Ascending aorta (tissue), 2 donors: ENCODE measurements around the gene ANKRD44. TPM values are rescaled to one million over a fixed set of nuclear protein-coding genes. Genes with fewer than 3 reads are reported as not detected.
"Not testable (repeated sequence)": the region's sequence is repeated elsewhere in the genome, so short reads cannot be mapped to it uniquely, and the experiment has no call there.

Experiments
- DNase-seq, 2 donors: peaks; one replicate each; pipeline ENCODE4 v3.0.0-alpha.2; 2019; ENCODE audit warnings: low spot score in 2 of 2
- H3K27ac ChIP-seq, 2 donors: fragments of 200-600 bp; sonication (generic); one replicate each; pipeline ENCODE4 v1.5.1; 2016 to 2017; ENCODE audit warnings: mild to moderate bottlenecking in 1 of 2
- H3K27me3 ChIP-seq: fragments of 200-600 bp; sonication (generic); one replicate; pipeline ENCODE4 v1.5.1; 2017
- H3K36me3 ChIP-seq, 2 donors: fragments of 200-600 bp; sonication (generic); one replicate each; pipeline ENCODE4 v1.5.1; 2016
- H3K4me1 ChIP-seq, 2 donors: fragments of 200-600 bp; sonication (generic); one replicate each; pipeline ENCODE4 v1.5.1; 2016 to 2017; ENCODE audit warnings: mild to moderate bottlenecking in 1 of 2
- H3K4me3 ChIP-seq, 2 donors: fragments of 200-600 bp; sonication (generic); one replicate each; pipeline ENCODE4 v1.5.1; 2016 to 2017; ENCODE audit warnings: mild to moderate bottlenecking in 1 of 2
- H3K9me3 ChIP-seq, 2 donors: fragments of 200-600 bp; sonication (generic); one replicate each; pipeline ENCODE4 v1.5.1; 2016
- intact Hi-C: fragments of 100-400 bp; cut with DNase I; formaldehyde crosslinking; loops from one replicate; pipeline ENCODE4 v1.15.1; 2023
- total RNA-seq: library from RNA; depleted of rRNA; stranded (reverse); fragments of >200 nt; gene quantifications from one replicate; pipeline ENCODE4 v1.1.0, GENCODE V29; 2016
- TF ChIP-seq, protein P1 (sequence below), 3 experiments: fragments of 200-600 bp in 2 of 3; fragments of 450-650 bp in 1 of 3; sonication (generic) in 2 of 3; IDR thresholded peaks; one replicate each; pipeline ENCODE4 v1.5.1; 2016 to 2019; ENCODE audit warnings: antibody characterized with exemption in 3 of 3, mild to moderate bottlenecking in 1 of 3, moderate library complexity in 1 of 3

Gene ANKRD44
- total RNA-seq, 1 donor from 2014 or later = 66.3 TPM

DNA sequence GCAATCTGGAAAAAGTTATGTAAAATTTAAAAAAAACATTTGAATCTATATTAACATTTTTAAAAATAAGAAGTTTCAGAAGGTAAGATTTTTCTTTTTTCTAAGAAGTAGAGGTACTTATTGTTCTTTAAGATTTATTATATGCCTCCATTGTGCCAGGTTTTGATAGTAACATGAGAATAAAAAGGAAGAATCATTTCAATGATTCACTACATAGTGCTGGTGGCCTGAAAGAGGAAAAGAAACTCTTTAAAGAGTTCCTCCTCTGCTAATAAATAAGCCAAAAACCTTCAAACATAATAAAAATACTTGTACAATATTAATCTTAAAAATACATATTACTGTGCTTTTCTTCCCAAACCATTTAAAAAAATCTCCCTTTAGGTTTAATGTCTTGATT, 69.0 kb downstream of the ANKRD44 start:
- no peaks in the 10 kb centered on the region for H3K36me3 ChIP-seq
- no peaks in the 10 kb centered on the region for H3K27me3 ChIP-seq
- TF ChIP-seq, protein P1, sequence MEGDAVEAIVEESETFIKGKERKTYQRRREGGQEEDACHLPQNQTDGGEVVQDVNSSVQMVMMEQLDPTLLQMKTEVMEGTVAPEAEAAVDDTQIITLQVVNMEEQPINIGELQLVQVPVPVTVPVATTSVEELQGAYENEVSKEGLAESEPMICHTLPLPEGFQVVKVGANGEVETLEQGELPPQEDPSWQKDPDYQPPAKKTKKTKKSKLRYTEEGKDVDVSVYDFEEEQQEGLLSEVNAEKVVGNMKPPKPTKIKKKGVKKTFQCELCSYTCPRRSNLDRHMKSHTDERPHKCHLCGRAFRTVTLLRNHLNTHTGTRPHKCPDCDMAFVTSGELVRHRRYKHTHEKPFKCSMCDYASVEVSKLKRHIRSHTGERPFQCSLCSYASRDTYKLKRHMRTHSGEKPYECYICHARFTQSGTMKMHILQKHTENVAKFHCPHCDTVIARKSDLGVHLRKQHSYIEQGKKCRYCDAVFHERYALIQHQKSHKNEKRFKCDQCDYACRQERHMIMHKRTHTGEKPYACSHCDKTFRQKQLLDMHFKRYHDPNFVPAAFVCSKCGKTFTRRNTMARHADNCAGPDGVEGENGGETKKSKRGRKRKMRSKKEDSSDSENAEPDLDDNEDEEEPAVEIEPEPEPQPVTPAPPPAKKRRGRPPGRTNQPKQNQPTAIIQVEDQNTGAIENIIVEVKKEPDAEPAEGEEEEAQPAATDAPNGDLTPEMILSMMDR (IDR thresholded peaks at IDR 0.05) = no peak
- no peak for DNase-seq
- peaks cover 0 to 11% of the 10 kb centered on the region in 2 donors for H3K4me1 ChIP-seq
- no peaks in the 10 kb centered on the region for H3K9me3 ChIP-seq
- no peak overlapping the region for H3K4me3 ChIP-seq
- H3K27ac ChIP-seq = no peak overlapping the region
- intact Hi-C loops = no loop called here

DNA sequence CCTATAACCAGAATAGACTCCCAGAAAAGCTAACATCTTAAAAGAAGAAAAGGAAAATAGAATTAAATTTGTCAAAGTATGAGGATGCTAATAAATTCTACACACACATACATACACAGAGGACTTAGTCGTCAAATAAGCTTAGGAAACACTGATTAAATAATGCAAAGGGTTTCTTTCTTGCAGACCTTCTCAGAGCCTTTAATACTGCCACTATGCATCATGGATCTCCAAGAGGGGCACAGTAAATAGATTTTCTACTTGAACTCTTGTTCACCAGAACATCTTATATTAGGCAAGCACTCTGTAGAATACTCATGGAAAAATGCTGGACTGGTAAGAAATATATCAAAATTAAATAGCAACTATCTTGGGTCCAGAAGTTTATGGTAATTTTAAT, 69.4 kb downstream of the ANKRD44 start:
- H3K27ac ChIP-seq = no peak overlapping the region
- peaks cover 0 to 11% of the 10 kb centered on the region in 2 donors for H3K4me1 ChIP-seq
- intact Hi-C loops = no loop called here
- no peaks in the 10 kb centered on the region for H3K9me3 ChIP-seq
- no peak for DNase-seq
- TF ChIP-seq, protein P1 (IDR thresholded peaks at IDR 0.05) = no peak
- H3K4me3 ChIP-seq = no peak overlapping the region
- no peaks in the 10 kb centered on the region for H3K27me3 ChIP-seq
- no peaks in the 10 kb centered on the region for H3K36me3 ChIP-seq

GRCh38 chr2:197240421-197241041, 70.0 kb downstream of the ANKRD44 start:
- Histone ChIP-seq H3K4me1 (peaks cover 0 to 11% of the 10 kb centered on the region in 2 donors), H3K27ac (no peak overlapping the region), H3K9me3 (no peaks in the 10 kb centered on the region), H3K4me3 (no peak overlapping the region), H3K27me3 (no peaks in the 10 kb centered on the region), H3K36me3 (no peaks in the 10 kb centered on the region)
- DNase-seq = no peak
- TF ChIP-seq, protein P1 (IDR thresholded peaks at IDR 0.05) = no peak
- intact Hi-C loops = no loop called here

DNA sequence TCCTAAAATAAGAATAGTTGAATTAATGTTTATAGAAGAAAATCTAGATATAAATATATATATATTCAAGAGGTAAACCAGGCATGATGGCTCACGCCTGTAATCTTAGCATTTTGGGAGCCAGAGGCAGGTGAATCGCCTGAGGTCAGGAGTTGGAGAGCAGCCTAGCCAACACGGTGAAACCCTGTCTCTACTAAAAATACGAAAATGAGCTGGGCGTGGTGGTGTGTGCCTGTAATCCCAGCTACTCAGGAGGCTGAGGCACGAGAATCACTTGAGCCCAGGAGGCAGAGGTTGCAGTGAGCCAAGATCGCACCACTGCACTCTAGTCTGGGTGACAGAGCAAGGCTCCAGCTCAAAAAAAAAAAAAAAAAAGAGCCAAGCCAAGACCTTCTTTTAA, 70.6 kb downstream of the ANKRD44 start:
- intact Hi-C loops, H3K4me3 ChIP-seq, H3K27ac ChIP-seq, H3K9me3 ChIP-seq, H3K36me3 ChIP-seq, DNase-seq, H3K27me3 ChIP-seq: not testable (repeated sequence)
- peaks cover 0 to 11% of the 10 kb centered on the region in 2 donors for H3K4me1 ChIP-seq

- intact Hi-C loops = no loop called here
- H3K4me1 ChIP-seq = peaks cover 0 to 11% of the 10 kb centered on the region in 2 donors
- no peak overlapping the region for H3K27ac ChIP-seq
- DNase-seq = no peak
- H3K27me3 ChIP-seq = no peaks in the 10 kb centered on the region
- H3K36me3 ChIP-seq = no peaks in the 10 kb centered on the region
- TF ChIP-seq, protein P1 (IDR thresholded peaks at IDR 0.05) = no peak
- H3K4me3 ChIP-seq = no peak overlapping the region
- H3K9me3 ChIP-seq = no peaks in the 10 kb centered on the region
These were observed 71.1 kb downstream of the ANKRD44 start for GRCh38 chr2:197239434-197239833.

- Histone ChIP-seq H3K27me3 (no peaks in the 10 kb centered on the region), H3K9me3 (no peaks in the 10 kb centered on the region), H3K27ac (no peak overlapping the region), H3K36me3 (no peaks in the 10 kb centered on the region), H3K4me1 (peaks cover 0 to 14% of the 10 kb centered on the region in 2 donors), H3K4me3 (no peak overlapping the region)
- TF ChIP-seq, protein P1 (IDR thresholded peaks at IDR 0.05) = no peak
- no peak for DNase-seq
- intact Hi-C loops = no loop called here
These were observed 72.6 kb downstream of the ANKRD44 start for GRCh38 chr2:197238043-197238365.
